DMS153 treated with DMSO at 0.1 percent for 48 hours (cell line): Measurements from ENCODE around the gene DCTD.
"Not testable (repeated sequence)": the region's sequence is repeated elsewhere in the genome, so short reads cannot be mapped to it uniquely, and the experiment has no call there.

Source experiments
- DNase-seq: peaks from one replicate; lab custom pipeline; 2025; ENCODE audit not compliant: unreplicated experiment; lab: John Stamatoyannopoulos, UW

DCTD gene

DNA sequence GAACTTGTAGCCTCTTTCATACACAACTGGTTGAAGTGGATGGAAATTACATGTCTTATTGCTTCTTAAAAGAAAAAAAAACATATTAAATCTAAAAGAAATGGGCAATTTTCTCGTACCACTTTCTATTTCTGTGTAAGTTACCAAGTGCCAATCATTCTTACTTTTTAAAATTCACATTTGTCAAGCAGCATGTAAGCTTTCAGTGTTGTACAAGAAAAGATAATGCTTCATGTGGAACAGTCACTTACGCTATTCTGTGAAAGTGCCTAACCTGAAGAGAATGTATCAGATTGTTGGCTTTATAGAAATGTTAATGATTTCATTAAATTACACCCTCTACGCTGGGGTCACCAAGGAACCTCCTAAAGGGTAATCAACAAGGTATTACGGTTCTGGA is 4.4 kb upstream of the DCTD start:
- DNase-seq: no peak

DNA sequence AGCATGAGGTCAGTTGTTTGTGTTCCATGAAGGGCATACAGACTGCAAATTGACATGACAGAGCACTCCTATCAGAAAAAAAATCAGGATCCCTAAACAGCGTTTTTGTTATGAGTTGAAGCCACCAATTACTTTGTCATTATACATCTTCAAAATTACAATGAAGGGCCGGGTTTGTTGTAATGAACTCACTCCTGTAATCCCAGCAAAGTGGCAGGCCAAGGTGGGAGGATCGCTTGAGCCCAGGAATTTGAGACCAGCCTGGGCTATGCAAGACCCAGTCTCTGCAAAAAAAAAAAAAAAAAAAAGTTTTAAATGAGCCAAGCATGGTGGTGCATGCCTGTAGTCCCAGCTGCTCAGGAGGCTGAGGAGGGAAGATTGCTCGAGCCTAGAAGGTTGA is 3.5 kb upstream of the DCTD start:
- DNase-seq: no peak

DNA sequence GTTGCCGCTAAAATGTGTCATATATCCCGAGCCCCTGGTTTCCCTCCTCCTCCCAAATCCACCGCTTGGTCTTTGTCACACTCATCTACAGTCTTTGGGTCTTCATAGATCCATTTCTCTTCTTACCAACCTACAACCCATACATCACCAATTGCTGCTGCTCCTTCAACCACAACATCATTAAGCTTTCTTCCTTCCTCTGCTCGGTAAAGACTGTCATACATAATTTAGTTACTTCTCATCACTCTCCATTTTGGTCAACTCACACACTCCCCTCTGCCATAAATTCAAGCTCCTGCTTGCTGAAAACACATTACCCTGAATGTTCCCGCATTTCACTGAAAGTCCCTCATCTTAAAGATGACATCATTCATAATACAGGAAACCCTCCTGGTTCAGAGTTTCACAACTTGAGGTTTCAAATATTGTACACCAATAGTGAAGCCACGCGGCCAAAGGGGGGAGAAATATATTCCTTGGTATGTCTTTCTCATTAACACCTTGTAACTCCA is 1.7 kb upstream of the DCTD start:
- no peak for DNase-seq

DNA sequence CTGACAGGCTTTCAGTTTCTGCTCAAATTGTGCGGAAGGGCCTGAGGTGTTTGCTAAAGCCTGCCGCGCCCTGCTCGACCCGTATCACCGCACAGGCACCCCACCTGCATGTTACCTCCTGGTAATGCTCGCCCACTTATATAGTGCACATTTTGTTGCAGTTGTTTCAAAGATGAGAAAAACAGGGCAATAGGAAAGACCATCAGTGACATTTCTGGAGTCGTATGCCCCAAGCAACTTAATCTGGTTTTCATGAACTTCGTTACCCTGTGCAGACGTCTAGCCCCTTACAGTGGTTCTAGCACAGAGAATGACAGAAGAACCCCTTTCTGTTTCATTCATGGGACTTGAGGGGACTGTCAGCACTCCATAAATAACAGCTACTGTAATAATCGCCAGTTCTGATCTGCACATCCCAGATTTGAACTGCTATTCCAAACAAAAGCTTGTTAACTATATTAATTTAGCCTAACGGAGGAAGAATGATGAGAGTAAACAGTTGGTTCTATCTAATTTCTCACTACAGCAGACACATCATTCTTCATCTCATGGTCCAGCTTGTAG is 940 bp upstream of the DCTD start:
- no peak for DNase-seq

DNA sequence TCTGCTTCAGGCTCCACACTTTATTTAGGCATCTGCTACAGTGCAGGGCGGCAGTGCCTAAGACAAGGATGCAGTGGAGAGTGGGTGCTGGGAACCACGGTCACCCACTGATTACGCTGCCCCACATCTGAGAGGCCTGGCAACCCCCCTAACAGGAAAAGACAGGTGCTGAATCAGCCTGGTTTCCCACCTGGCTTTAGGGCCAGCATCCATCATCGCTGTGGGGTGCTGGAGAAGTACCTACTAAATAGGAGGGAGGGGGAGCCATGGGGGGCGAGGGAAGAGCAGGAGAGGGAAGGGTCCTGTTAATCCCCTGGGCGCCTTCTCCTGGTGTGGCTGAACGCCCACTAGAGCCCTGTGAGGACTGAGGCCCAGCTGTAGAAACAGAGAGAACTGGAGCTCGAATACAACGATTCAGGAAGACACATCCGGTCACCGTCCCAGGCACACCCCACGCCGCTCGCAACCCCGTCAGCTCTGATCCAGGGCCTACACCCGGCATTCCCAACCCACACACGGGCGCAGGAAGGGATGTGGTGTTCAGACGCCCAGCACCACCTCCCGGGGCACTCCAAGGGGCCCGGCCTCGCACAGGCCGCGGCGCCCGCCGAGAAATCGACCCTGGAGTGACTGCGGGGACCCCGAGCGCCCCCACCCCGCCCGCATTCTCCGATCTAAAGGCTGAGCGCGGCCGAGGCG is 554 bp downstream of the DCTD start:
- DNase-seq: peak; percentile 9

DNA sequence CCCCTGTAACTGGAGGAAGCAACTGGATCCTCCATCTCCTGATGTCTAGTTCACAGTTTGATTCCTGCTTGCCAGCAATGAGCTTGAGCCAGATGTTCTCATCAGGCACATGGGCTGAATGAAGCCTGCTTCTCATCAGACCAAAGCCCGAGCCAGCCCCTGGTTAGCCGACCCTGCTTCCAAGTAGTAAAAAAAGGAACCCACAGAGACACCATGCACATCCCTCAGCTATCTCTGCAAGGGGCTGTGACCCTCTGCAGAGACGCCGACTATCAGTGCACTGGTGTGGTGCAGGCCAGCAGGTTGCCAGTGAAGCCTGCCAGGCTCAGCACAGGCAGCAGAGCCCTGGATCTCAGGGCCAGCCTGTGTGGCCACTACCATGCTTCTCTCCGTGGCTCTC is 2.8 kb downstream of the DCTD start:
- no peak for DNase-seq

DNA sequence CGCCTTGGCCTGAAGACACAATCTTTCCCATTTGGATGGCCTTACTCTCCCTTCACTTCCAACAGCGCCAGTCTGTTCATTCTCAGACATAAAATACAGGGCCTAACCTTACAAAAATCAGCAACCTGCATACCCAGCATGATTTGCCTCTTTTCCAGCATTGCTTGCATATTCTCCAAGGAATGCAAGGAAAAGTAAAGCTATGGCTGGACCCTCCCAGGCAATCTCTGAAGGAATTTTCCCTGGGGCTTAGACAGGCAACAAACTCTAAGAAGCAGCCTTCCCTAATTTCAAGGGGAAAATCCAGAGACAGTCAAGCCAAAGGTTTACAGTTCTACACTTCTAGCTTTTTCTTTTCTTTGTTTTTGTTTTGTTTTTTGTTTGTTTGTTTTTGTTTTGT is 3.6 kb downstream of the DCTD start:
- no peak for DNase-seq

DNA sequence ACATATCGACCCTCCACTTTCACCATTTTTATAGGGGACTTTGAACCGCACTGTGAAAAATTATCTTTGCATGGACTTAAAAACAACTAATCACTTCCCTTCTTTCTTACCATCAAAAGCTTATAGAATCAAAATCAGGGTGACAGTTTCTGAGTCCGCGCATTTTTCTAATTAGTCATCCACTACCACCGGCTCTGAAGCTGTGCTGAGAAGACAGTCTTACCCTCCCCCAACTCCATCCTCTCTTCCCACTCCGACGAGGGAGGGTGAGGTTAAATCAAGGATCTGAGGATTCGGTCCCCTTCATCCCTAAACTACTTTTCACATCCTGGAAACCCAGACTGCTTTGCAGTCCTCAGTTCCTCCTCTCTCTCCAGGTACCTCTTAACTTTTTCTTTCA is 4.2 kb downstream of the DCTD start:
- DNase-seq: no peak

DNA sequence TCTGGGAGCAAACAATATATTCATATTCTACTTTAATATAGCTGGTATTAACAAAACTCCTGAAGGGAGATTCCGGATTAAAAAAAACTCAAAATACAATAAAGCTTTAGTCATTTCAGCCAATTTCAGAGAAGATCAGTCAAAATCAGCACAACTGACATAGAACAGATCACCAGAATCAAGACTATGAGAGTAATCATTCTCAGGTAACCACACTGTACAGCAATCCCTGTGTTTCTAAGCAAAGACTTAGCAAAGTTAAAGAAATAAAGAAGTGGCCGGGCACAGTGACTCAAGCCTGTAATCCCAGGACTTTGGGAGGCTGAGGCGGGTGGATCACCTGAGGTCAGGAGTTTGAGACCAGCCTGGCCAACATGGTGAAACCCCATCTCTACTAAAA is 9.1 kb downstream of the DCTD start:
- no peak for DNase-seq

DNA sequence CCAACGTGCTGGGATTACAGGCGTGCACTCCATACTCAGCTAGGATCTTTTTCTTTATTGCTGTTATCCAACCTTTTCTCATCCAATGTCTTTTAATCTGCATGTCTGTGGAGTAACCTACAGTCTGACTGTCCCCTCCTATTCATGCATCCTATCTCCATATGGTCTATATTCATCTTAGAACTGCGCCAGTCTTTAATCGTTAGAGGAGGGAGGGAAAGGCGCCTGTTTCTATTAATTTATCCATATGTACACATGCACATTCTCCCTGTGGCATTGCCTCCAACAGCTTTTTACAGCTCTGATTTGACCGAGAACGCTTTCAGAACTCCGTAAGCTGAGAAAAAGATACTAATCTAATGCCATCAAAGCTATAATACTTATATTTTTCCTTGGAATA is 9.8 kb downstream of the DCTD start:
- DNase-seq: no peak

DNA sequence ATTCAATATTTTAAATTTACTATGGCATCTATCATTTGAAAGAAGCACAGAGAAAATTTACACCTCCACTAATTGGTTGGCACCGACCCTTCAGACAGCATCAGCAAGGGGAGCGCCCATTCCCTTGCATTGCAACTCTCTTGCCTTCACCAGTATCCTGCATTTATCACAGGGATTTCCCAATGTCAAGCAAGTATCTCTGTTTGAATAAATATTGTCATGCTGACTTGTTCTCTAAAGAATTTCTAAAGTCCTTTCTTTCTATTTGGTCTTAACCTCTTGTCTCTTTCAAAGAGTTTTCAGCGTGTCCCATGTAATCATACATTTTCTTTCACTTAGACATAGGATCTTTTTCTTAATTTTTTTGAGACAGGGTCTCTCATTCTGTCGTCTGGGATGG is 10.4 kb downstream of the DCTD start:
- no peak for DNase-seq

DNA sequence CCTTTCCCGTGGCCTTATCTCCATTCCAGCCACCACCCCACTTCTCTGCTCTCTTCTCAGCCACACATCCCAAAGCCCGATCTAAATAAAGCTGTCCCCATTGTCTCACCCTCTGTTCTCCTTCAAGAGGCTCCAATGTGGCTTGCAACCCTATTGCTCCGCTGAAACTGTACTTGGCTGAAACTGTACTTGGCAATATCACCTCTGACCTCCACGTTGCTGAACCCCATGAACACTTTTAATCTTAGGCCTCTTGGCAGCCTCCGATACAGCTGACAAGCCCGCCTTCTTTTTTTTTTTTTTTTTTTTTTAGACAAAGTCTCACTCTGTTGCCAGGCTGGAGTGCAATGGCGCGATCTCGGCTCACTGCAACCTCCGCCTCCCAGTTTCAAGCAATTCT is 12.1 kb downstream of the DCTD start:
- DNase-seq: no peak

DNA sequence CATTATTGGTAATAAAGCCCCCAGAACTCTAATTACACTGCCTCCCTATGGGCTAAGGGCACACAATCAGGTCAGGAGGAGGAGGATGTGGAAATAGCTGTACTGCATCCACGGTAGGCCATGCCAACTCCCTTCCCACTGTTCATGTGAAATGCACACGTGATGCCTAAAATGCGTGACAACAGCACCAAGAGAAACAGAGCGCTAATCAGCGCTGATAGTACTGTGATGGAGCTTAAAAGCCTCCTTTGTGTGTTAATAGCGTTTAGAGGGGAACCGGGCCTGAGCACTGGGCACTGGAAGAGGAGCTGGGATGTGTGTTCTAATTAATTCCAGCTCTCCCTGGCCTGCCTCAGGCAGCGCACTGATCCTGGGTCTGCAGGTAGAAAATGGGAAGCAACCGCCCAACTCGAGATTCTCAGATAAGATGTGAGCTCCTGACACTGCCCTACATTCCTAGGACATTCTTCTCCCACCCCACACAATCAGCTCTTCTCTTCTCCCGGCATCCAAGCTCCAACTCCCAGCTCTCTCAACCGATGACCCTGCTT is 12.9 kb downstream of the DCTD start:
- no peak for DNase-seq

DNA sequence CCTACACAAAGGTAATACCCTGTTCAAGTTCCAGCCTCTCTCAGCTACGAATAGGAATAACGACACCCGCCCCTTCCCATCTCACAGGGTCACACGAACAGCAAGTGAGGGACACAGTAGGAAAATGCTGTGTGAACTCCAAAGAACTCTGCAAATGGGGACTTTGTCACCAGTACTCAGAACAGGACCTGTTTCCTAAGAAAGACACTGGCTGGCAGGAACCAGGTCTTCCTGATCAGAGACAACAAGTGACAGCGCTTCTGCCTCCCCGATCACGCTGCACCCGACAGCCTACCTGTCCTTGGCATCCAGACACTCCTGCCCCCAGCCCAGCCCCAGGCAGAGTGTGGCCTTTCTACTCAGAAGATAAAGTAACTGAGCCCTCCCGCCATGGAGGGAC is 14.2 kb downstream of the DCTD start:
- no peak for DNase-seq

DNA sequence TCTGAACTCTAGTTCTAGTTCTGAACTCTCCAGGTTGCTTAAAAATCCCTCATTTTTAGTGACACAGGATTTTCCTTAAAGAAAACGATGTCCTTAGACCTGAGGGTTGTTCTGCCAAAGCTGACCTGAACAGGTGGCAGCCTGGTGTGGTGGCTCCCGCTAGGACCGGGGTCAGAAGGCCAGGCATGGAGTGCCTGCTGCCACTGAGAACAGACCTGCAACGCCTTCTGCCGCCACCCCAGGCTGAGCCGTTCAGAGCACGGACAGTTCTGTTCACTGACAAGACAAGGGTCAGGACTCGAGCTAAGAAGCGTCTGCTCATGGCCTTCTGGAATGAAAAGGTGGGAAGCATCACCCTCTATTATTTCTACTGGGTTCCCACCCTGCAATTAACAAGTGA is 15.8 kb downstream of the DCTD start:
- DNase-seq: no peak

DNA sequence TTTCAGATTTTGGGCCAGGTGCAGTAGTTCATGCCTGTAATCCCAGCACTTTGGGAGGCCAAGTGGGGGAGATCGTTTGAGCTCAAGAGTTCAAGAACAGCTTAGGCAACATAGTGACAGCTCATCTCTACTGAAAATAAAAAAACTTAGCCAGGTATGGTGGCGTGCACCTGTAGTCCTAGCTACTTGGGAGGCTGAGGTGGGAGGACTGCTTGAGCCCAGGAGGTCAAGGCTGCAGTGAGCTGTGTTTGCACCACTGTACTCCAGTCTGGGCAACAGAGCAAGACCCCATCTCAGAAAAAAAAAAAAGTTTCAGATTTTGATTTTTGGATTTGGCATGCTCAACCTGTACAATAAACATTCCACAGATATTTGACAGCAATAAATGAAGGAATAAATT is 17.2 kb downstream of the DCTD start:
- DNase-seq: not testable (repeated sequence)

DNA sequence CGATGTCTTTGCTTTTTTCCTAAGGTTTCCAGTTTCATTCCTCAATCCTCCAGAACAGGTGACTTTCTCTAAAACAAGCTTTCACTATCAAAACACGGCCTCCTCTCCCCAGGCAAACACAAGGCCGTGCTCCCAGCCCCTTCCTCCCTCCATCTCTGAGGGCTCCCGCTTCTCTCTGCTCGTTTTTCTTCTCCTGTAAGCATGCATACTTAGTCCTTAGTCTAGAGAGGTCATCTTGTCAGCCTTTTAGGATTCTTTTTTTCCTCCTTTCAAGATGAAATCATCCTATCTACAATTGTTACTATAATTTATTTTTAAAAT is 18.7 kb downstream of the DCTD start:
- no peak for DNase-seq

DNA sequence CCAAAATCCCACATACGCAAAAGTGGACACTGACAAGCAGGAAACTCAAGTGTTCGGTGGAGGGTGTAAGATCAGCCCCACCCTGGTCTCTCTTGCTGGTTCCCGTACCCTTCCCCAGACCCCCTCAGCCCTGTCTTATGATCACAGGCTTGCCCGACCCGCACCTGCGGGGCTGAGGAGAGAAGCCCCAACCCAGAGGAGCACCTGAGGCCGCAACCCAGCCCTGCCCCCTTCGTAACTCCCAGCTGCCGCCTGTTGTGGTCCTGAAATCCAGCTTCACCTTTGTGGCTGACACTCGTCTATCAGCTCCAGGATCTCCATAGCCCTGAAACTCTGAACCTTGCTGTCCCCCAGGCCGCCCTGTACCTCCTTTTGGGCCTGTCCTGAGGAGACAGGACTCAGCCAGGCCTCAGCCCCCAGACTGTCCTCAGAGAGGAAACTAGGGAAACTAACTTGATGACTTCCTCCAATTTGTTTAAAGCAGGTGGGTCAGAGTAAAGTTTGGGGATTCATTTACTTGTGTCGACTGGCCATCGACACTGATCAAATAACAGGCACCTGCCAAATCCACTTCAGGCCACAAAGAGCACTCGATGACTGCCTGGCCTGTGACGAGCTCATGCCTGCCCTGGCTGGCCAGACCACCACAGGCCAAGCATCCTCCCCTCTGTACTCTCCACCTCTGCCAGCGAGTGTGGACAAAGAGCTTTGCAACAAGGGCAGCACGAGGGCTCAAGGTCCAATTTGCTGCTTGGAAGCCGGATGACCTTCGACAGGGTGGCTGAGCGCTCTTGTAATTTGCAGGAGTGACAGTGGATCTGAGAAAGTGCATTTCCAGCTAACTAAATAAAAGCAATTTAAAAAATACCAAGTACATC is 19.3 kb downstream of the DCTD start:
- DNase-seq: peak; percentile 53

DNA sequence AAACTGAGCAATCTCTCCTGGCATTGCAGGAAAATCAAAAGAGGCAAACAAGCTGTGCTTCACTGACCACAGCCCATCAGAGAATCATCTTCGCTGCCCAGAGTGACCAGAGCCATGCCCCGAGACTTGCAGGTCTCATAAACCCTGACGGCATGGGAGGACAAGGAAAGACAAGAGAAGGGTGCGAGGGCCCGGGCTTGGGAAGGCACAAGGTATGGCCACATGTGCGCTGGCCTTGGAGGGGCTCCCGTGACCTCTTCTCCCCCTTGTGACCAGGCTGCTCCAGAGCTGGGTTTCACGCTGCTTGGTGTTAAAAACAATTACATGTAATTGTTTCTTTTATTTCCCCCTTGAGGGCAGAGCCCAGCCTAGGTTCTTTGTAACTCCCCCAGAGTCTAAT is 20.8 kb downstream of the DCTD start:
- DNase-seq: no peak

DNA sequence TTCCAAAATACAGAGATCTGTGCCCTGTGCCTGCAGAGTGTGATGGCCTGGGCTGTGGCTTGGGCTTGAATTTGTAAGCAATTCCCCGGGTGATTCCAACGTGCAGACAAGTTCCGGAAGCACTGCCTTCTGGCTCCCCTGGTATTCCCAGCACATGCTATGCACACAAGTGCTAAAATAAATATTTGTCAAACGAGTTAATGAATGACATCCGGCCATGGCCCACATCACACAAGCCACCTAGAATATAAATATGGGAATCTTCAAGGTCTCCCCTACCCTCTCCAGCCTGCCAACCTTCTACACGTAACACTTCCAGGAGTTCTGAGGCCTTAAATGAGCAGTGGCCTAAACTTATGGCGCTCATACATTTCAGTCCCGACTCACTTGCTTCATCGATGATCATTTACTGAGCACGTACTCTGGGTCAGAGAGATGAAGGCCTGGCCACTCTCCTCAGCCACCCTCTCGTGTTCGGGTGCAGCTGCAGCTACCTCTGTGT is 21.3 kb downstream of the DCTD start:
- DNase-seq: no peak

DNA sequence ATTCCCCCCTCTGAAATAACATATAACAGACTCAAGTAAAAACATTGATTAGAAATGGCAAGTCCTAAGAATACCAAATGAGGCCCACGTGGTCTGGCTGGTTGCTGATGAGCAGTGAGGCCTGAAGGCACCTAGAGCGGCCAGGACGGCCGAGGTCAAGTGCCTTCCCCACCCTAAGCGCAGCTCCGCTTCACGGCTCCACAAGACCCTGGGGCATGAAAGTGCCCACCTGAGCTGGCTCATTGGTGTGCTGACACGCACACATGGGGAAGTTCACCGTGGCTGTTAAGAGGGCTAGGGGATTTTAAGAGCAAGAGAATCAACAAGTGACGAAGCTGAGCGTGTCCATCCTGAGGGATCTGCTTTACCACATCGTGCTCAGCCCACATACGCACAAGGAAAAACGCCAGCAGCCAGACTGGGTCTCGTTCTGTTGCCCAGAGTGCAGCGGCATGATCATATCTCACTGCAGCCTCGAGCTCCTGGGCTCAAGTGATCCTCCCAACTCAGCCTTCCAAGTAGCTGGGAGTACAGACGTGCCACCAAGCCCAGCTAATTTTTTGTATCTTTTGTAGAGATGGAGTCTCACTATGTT is 22.4 kb downstream of the DCTD start:
- no peak for DNase-seq
